Measurements from ENCODE around the gene ATOH8. TPM values are rescaled to one million over a fixed set of nuclear protein-coding genes. Genes with fewer than 3 reads are reported as not detected.

The ATOH8 gene
- total RNA-seq, 2 experiments from 2014 or later = not detected

GRCh38 chr2:85786865-85787264 lies 33.1 kb downstream of the ATOH8 start:
- H3K27me3 Mint-ChIP-seq = no peaks in the 10 kb centered on the region
- no peaks in the 10 kb centered on the region for H3K9me3 Mint-ChIP-seq
- H3K4me3 Mint-ChIP-seq = no peak overlapping the region

GRCh38 chr2:85787282-85787980 lies 33.6 kb downstream of the ATOH8 start:
- Mint-ChIP-seq H3K27me3 (no peaks in the 10 kb centered on the region), H3K4me3 (no peak overlapping the region), H3K9me3 (no peaks in the 10 kb centered on the region), H3K27ac (no peak overlapping the region), H3K4me1 (peaks cover 2% of the 10 kb centered on the region), H3K36me3 (no peaks in the 10 kb centered on the region)
- no peak for DNase-seq

More at GRCh38 chr2:85786865-85787264, 33.1 kb downstream of the ATOH8 start:
- H3K4me1 Mint-ChIP-seq = peaks cover 2% of the 10 kb centered on the region
- H3K36me3 Mint-ChIP-seq = no peaks in the 10 kb centered on the region
- H3K27ac Mint-ChIP-seq = no peak overlapping the region
- DNase-seq = no peak

- peaks cover 2% of the 10 kb centered on the region for H3K4me1 Mint-ChIP-seq
- no peak for DNase-seq
- no peaks in the 10 kb centered on the region for H3K27me3 Mint-ChIP-seq
- H3K36me3 Mint-ChIP-seq = no peaks in the 10 kb centered on the region
- no peak overlapping the region for H3K27ac Mint-ChIP-seq
- H3K9me3 Mint-ChIP-seq = no peaks in the 10 kb centered on the region
- no peak overlapping the region for H3K4me3 Mint-ChIP-seq
Measured at GRCh38 chr2:85787981-85788340, 34.2 kb downstream of the ATOH8 start.

GRCh38 chr2:85788603-85789002 lies 34.8 kb downstream of the ATOH8 start:
- Mint-ChIP-seq H3K27me3 (no peaks in the 10 kb centered on the region), H3K27ac (no peak overlapping the region), H3K9me3 (no peaks in the 10 kb centered on the region), H3K36me3 (no peaks in the 10 kb centered on the region), H3K4me1 (peaks cover 2% of the 10 kb centered on the region), H3K4me3 (no peak overlapping the region)
- DNase-seq = no peak

- Mint-ChIP-seq H3K4me1 (peaks cover 2% of the 10 kb centered on the region), H3K27ac (no peak overlapping the region), H3K36me3 (no peaks in the 10 kb centered on the region), H3K27me3 (no peaks in the 10 kb centered on the region), H3K4me3 (no peak overlapping the region), H3K9me3 (no peaks in the 10 kb centered on the region)
- DNase-seq = no peak
Measured at GRCh38 chr2:85789271-85789670, 35.5 kb downstream of the ATOH8 start.

GRCh38 chr2:85790032-85790431 lies 36.2 kb downstream of the ATOH8 start:
- no peak overlapping the region for H3K27ac Mint-ChIP-seq
- DNase-seq = no peak
- peaks cover 2% of the 10 kb centered on the region for H3K4me1 Mint-ChIP-seq
- no peaks in the 10 kb centered on the region for H3K27me3 Mint-ChIP-seq
- H3K36me3 Mint-ChIP-seq = no peaks in the 10 kb centered on the region
- H3K9me3 Mint-ChIP-seq = no peaks in the 10 kb centered on the region
- H3K4me3 Mint-ChIP-seq = no peak overlapping the region

- Mint-ChIP-seq H3K27ac (no peak overlapping the region), H3K9me3 (no peaks in the 10 kb centered on the region), H3K36me3 (no peaks in the 10 kb centered on the region), H3K4me1 (no peaks in the 10 kb centered on the region), H3K27me3 (no peaks in the 10 kb centered on the region), H3K4me3 (no peak overlapping the region)
- no peak for DNase-seq
Measured at GRCh38 chr2:85790499-85791188, 36.9 kb downstream of the ATOH8 start.

GRCh38 chr2:85791704-85792565 lies 38.1 kb downstream of the ATOH8 start:
- H3K36me3 Mint-ChIP-seq = no peaks in the 10 kb centered on the region
- no peak for DNase-seq
- no peak overlapping the region for H3K27ac Mint-ChIP-seq
- H3K4me3 Mint-ChIP-seq = no peak overlapping the region
- H3K4me1 Mint-ChIP-seq = no peaks in the 10 kb centered on the region
- no peaks in the 10 kb centered on the region for H3K27me3 Mint-ChIP-seq
- H3K9me3 Mint-ChIP-seq = no peaks in the 10 kb centered on the region

- Mint-ChIP-seq H3K27me3 (peaks cover 2% of the 10 kb centered on the region), H3K27ac (no peak overlapping the region), H3K9me3 (no peaks in the 10 kb centered on the region), H3K36me3 (no peaks in the 10 kb centered on the region), H3K4me1 (no peaks in the 10 kb centered on the region), H3K4me3 (no peak overlapping the region)
- no peak for DNase-seq
Measured at GRCh38 chr2:85792783-85793441, 39.1 kb downstream of the ATOH8 start.

GRCh38 chr2:85793584-85793983 lies 39.8 kb downstream of the ATOH8 start:
- H3K4me3 Mint-ChIP-seq = no peak overlapping the region
- no peaks in the 10 kb centered on the region for H3K9me3 Mint-ChIP-seq
- H3K27ac Mint-ChIP-seq = no peak overlapping the region
- no peaks in the 10 kb centered on the region for H3K4me1 Mint-ChIP-seq
- DNase-seq = no peak
- no peaks in the 10 kb centered on the region for H3K36me3 Mint-ChIP-seq
- peaks cover 4% of the 10 kb centered on the region for H3K27me3 Mint-ChIP-seq

- no peaks in the 10 kb centered on the region for H3K4me1 Mint-ChIP-seq
- H3K4me3 Mint-ChIP-seq = no peak overlapping the region
- H3K36me3 Mint-ChIP-seq = no peaks in the 10 kb centered on the region
- H3K9me3 Mint-ChIP-seq = no peaks in the 10 kb centered on the region
- H3K27ac Mint-ChIP-seq = no peak overlapping the region
- DNase-seq = no peak
- H3K27me3 Mint-ChIP-seq = peaks cover 4% of the 10 kb centered on the region
Measured at GRCh38 chr2:85794038-85794441, 40.2 kb downstream of the ATOH8 start.

- Mint-ChIP-seq H3K4me3 (no peak overlapping the region), H3K27me3 (peaks cover 4% of the 10 kb centered on the region), H3K4me1 (no peaks in the 10 kb centered on the region), H3K36me3 (no peaks in the 10 kb centered on the region), H3K9me3 (no peaks in the 10 kb centered on the region), H3K27ac (no peak overlapping the region)
- DNase-seq = no peak
Measured at GRCh38 chr2:85794491-85795121, 40.8 kb downstream of the ATOH8 start.

- Mint-ChIP-seq H3K27me3 (peaks cover 4% of the 10 kb centered on the region), H3K36me3 (no peaks in the 10 kb centered on the region), H3K4me1 (no peaks in the 10 kb centered on the region), H3K27ac (no peak overlapping the region), H3K4me3 (no peak overlapping the region), H3K9me3 (no peaks in the 10 kb centered on the region)
- DNase-seq = no peak
Measured at GRCh38 chr2:85795331-85796045, 41.7 kb downstream of the ATOH8 start.

GRCh38 chr2:85796046-85796340 lies 42.2 kb downstream of the ATOH8 start:
- no peak for DNase-seq
- no peaks in the 10 kb centered on the region for H3K4me1 Mint-ChIP-seq
- peaks cover 4% of the 10 kb centered on the region for H3K27me3 Mint-ChIP-seq
- H3K36me3 Mint-ChIP-seq = no peaks in the 10 kb centered on the region
- H3K4me3 Mint-ChIP-seq = no peak overlapping the region
- no peaks in the 10 kb centered on the region for H3K9me3 Mint-ChIP-seq
- H3K27ac Mint-ChIP-seq = no peak overlapping the region
